Neutrophil (primary cell): Measurements from ENCODE around the gene FGFRL1.

Experiments
- H3K27ac ChIP-seq: fragments of 200-600 bp; sonication (generic); 2 replicates; pipeline ENCODE4 v1.5.1; 2016; ENCODE audit warnings: mild to moderate bottlenecking, moderate library complexity
- H3K27me3 ChIP-seq: fragments of 200-600 bp; sonication (generic); 2 replicates; pipeline ENCODE4 v1.6.0; 2016; ENCODE audit warnings: mild to moderate bottlenecking
- H3K36me3 ChIP-seq: fragments of 200-600 bp; sonication (generic); 2 replicates; pipeline ENCODE4 v1.5.1; 2017
- H3K4me1 ChIP-seq, 2 experiments: fragments of 200-600 bp in 1 of 2; sonication (generic) in 1 of 2; 1 replicate in 1 of 2; 2 replicates in 1 of 2; pipeline versions ENCODE4 v1.5.1 to v1.6.1; 2013 to 2016; ENCODE audit warnings: low read depth in 1 of 2, low read length in 1 of 2, mild to moderate bottlenecking in 1 of 2, moderate library complexity in 1 of 2; ENCODE audit not compliant: control insufficient read depth in 1 of 2, insufficient read depth in 1 of 2
- H3K4me3 ChIP-seq, 2 experiments: fragments of 200-600 bp in 1 of 2; sonication (generic) in 1 of 2; 1 replicate in 1 of 2; 2 replicates in 1 of 2; pipeline ENCODE4 v1.5.1; 2013 to 2016; ENCODE audit warnings: low read depth in 1 of 2, low read length in 1 of 2, mild to moderate bottlenecking in 1 of 2, moderate library complexity in 1 of 2
- H3K9me3 ChIP-seq: fragments of 200-600 bp; sonication (generic); 2 replicates; pipeline ENCODE4 v1.5.1; 2016
- TF ChIP-seq, protein P1 (sequence below): fragments of 200-600 bp; sonication (generic); IDR thresholded peaks from 2 replicates; pipeline ENCODE4 v1.5.1; 2016; ENCODE audit warnings: antibody characterized with exemption

Gene FGFRL1

GRCh38 chr4:990746-991367, 20.6 kb upstream of the FGFRL1 start:
- Histone ChIP-seq H3K9me3 (no peaks in the 10 kb centered on the region), H3K36me3 (no peaks in the 10 kb centered on the region), H3K27me3 (peaks cover 10% of the 10 kb centered on the region), H3K27ac (no peak overlapping the region), H3K4me1 (peaks cover 12 to 17% of the 10 kb centered on the region in 2 experiments), H3K4me3 (no peak overlapping the region)
- TF ChIP-seq, protein P1, sequence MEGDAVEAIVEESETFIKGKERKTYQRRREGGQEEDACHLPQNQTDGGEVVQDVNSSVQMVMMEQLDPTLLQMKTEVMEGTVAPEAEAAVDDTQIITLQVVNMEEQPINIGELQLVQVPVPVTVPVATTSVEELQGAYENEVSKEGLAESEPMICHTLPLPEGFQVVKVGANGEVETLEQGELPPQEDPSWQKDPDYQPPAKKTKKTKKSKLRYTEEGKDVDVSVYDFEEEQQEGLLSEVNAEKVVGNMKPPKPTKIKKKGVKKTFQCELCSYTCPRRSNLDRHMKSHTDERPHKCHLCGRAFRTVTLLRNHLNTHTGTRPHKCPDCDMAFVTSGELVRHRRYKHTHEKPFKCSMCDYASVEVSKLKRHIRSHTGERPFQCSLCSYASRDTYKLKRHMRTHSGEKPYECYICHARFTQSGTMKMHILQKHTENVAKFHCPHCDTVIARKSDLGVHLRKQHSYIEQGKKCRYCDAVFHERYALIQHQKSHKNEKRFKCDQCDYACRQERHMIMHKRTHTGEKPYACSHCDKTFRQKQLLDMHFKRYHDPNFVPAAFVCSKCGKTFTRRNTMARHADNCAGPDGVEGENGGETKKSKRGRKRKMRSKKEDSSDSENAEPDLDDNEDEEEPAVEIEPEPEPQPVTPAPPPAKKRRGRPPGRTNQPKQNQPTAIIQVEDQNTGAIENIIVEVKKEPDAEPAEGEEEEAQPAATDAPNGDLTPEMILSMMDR = no peak

DNA sequence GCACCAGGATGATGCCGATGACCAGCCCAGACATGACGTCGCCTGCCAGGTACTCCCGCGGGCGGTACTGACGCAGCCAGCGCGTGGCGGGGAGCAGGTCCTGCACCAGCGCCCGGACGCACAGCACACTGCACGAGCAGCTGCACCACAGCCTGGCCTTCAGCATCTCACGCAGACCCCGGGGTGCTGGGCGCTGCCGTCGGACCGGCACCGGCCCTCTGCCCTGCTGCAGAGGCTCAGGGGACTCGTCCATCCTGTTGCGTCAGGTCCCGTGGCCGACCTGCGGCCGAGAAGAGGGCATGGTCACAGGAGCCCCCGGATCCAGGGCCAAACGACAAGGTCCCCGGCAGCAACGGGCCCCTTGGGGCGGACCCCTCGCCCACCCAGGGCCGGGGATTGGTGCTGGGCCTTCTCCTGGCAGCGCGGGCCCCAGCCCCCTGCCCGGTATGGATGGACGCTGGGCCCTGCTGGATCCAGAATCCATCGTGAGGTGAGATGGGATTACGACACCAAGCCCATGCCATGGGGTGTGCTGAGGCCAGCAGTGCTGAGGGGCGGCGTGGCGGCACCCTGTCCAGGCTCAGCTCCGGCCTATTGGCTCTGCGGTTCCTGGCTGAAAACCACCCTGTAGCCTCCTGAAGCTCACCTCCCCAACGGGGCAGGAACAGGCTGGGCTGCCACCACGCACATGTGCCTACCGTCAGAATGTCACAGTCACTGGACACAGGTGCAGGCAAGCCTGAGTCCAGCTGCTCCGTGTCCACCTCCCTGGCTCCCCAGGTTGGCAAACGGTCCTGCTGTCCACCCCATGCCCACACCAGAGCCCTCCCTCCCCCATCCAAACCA, 19.8 kb upstream of the FGFRL1 start:
- TF ChIP-seq, protein P1 = no peak
- Histone ChIP-seq H3K27ac (no peak overlapping the region), H3K27me3 (peaks cover 15% of the 10 kb centered on the region), H3K36me3 (no peaks in the 10 kb centered on the region), H3K4me3 (no peak overlapping the region), H3K4me1 (peaks cover 7 to 10% of the 10 kb centered on the region in 2 experiments), H3K9me3 (no peaks in the 10 kb centered on the region)

- H3K27me3 ChIP-seq = peaks cover 23% of the 10 kb centered on the region
- no peak overlapping the region for H3K4me3 ChIP-seq
- no peaks in the 10 kb centered on the region for H3K36me3 ChIP-seq
- no peaks in the 10 kb centered on the region for H3K9me3 ChIP-seq
- H3K27ac ChIP-seq = no peak overlapping the region
- TF ChIP-seq, protein P1 = no peak
- peaks cover 1 to 3% of the 10 kb centered on the region in 2 experiments for H3K4me1 ChIP-seq
These were observed 18.9 kb upstream of the FGFRL1 start for GRCh38 chr4:992297-993110.

DNA sequence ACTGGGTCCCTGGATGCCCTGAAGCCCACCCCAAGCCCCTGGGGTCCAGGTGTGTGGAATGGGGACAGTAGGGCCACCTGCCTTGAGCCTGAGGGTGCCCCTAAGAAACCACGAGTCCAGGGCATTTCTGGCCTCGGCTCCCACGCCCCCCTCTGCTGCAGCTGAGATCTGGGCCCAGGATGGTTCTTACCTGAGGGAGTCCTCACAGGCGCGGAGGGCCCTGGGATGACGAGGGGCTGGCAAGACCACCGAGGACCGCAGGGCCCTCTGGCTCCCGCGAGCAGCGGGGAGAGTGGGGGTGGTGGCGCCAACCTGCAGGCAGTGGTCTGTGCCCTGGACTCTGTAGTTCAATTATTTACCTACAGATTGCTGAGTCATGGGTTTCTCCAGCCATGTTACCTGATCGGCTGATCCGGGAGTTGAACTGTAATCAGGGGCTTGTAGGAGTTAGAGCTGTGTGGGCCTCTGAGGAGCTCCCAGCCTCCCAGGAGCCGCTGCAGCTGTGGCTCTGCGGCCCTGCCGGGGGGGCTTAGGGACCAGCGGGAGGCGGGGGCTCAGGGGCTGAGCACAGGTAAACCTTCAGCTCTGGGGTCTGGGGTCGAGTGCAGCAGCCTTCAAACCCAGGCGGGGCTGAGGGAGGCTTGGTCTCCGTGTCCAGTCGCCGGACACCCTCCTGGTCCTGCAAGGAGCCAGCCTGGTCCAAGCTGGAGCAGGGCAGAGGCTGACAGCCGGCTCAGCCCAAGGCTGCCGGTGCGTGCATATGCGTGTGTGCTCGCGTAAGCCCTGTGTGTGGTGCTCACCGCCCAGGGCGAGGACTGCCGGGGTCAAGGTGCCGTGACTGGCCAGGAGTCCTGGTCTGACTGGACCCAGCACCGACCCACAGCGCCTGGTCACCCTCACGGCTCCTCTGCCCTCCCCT, 18.1 kb upstream of the FGFRL1 start, which contains the start of gene SLC26A1:
Gene SLC26A1, minus strand, starts transcription at position 294 of the 919 bp plus-strand sequence. CDS start 1,701 bp downstream, outside the sequence.
- H3K27ac ChIP-seq = no peak within 1 kb of the TSS
- H3K4me3 ChIP-seq = no peak within 1 kb of the TSS
- H3K9me3 ChIP-seq = no peaks in the 10 kb centered on the region
- H3K36me3 ChIP-seq = no peaks in the 10 kb centered on the region
- peaks cover 32% of the 10 kb centered on the region for H3K27me3 ChIP-seq
- TF ChIP-seq, protein P1 = no peak
- no peaks in the 10 kb centered on the region for H3K4me1 ChIP-seq
